Measurements from ENCODE around the gene FRMPD1.

FRMPD1 gene

GRCh38 chr9:37611014-37611413, 39.7 kb upstream of the FRMPD1 start:
- DNase-seq (ENCODE audit: low spot score): no peak
- TF ChIP-seq CTCF (IDR thresholded peaks at IDR 0.05; ENCODE audit: extremely low read depth, missing control alignments): no peak

- no peak for DNase-seq (ENCODE audit: low spot score)
- no peak for TF ChIP-seq CTCF (IDR thresholded peaks at IDR 0.05; ENCODE audit: extremely low read depth, missing control alignments)
Observed at GRCh38 chr9:37611961-37612360, 38.8 kb upstream of the FRMPD1 start.

GRCh38 chr9:37617161-37617560, 33.6 kb upstream of the FRMPD1 start:
- no peak for DNase-seq (ENCODE audit: low spot score)
- TF ChIP-seq CTCF (IDR thresholded peaks at IDR 0.05; ENCODE audit: extremely low read depth, missing control alignments): no peak

GRCh38 chr9:37617832-37618231, 32.9 kb upstream of the FRMPD1 start:
- TF ChIP-seq CTCF (IDR thresholded peaks at IDR 0.05; ENCODE audit: extremely low read depth, missing control alignments): no peak
- no peak for DNase-seq (ENCODE audit: low spot score)

GRCh38 chr9:37618817-37619216, 31.9 kb upstream of the FRMPD1 start:
- no peak for DNase-seq (ENCODE audit: low spot score)
- no peak for TF ChIP-seq CTCF (IDR thresholded peaks at IDR 0.05; ENCODE audit: extremely low read depth, missing control alignments)

GRCh38 chr9:37619806-37620205, 30.9 kb upstream of the FRMPD1 start:
- DNase-seq (ENCODE audit: low spot score): no peak
- TF ChIP-seq CTCF (IDR thresholded peaks at IDR 0.05; ENCODE audit: extremely low read depth, missing control alignments): no peak

- DNase-seq (ENCODE audit: low spot score): no peak
Observed at GRCh38 chr9:37620396-37620795, 30.4 kb upstream of the FRMPD1 start.

More at GRCh38 chr9:37620396-37620795, 30.4 kb upstream of the FRMPD1 start:
- TF ChIP-seq CTCF (IDR thresholded peaks at IDR 0.05; ENCODE audit: extremely low read depth, missing control alignments): no peak

Measured in GM20000 (cell line).